ENCODE results near the gene MCRIP2.
A peak's percentile ranks its signal among the peaks of the same experiment; 100 is the strongest.

The MCRIP2 gene

GRCh38 chr16:667113-667779, 25.6 kb downstream of the MCRIP2 start:
- H3K27ac Mint-ChIP-seq = peak overlapping the region; percentile 50 to 83 (median 77)
- peaks cover 3% of the 10 kb centered on the region for H3K36me3 Mint-ChIP-seq (ENCODE audit: low read depth)
- peak overlapping the region; percentile 69 to 76 (median 74) for H3K4me3 Mint-ChIP-seq
- no peaks in the 10 kb centered on the region for H3K27me3 Mint-ChIP-seq (ENCODE audit: low read depth)
- no peaks in the 10 kb centered on the region for H3K9me3 Mint-ChIP-seq
- no peaks in the 10 kb centered on the region for H3K4me1 Mint-ChIP-seq
- no peak for TF ChIP-seq CTCF (IDR thresholded peaks at IDR 0.05; ENCODE audit: unreplicated experiment in 3 of 3)

DNA sequence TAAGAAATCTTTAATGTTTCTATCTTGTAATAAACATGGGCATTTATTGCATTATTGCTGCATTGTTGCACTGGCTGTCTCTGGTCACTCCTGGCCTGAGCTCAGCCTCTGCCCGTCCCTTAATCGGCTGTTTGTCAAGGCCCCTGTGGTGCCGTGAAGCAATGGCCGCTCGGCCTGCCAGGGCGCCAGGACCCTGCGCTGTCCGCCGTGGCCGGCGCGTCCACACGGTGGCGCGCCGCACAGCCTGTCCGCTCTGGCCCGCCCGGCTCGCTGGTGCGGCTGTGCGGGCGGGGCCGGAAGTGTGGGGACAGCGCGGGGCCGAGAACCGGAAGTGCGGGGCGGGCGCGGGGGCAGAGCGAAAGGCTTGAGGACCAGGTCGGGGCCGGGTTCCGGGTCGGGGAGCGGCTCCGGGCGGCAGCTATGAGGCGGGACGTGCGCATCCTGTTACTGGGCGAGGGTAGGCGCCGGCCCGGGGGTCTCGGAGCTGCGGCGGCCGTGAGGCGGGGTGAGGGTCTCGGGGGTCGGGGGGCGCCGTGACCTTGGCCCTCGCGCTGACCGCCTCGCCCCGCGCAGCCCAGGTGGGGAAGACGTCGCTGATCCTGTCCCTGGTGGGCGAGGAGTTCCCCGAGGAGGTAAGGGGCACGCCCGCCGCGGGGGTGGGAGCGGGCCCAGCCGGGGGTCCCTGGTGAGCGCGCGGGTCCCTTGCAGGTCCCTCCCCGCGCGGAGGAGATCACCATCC, 26.3 kb downstream of the MCRIP2 start, which contains the start of gene RHOT2:
TSS of gene RHOT2 (plus strand) at position 353 of the 739 bp plus-strand sequence. CDS start at position 421, 68 bp downstream.
- Mint-ChIP-seq H3K9me3 (no peaks in the 10 kb centered on the region), H3K36me3 (ENCODE audit: low read depth) (peaks cover 3% of the 10 kb centered on the region), H3K4me1 (no peaks in the 10 kb centered on the region), H3K27me3 (ENCODE audit: low read depth) (no peaks in the 10 kb centered on the region), H3K4me3 (peak within 1 kb of the TSS; percentile 82 to 85 (median 83)), H3K27ac (peak within 1 kb of the TSS; percentile 50 to 83 (median 77))
- TF ChIP-seq CTCF (IDR thresholded peaks at IDR 0.05; ENCODE audit: unreplicated experiment in 3 of 3) = peak; percentile 84 to 92 (median 92)

DNA sequence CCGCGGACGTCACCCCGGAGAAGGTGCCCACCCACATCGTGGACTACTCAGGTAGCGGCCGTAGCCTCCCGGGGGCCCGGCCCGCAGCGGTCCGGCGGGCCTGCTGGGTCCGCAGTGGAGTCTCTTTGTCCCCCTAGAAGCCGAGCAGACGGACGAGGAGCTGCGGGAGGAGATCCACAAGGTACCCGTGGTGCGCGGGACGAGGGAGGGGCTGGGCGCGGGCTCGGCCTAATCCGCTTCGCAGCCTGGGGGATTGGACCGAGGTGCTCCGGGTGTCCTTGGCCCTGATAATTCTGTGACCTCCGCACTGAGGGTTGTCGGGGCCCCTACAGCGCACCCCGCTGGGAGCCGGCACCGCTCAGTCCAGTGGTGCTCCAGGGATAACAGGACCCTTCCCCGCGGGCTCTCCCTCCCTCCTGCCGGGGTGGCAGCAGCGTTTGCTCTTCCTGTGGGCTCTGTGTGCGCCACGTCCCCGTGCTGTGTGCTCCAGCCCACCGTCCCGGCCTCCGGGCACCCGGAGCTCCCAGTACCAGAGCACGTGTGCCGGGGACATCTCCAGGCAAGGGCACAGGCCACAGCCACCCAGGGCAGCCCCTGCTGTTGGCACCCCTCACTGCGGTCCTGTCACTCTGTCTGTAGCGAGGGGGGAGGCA, 27.0 kb downstream of the MCRIP2 start:
- Mint-ChIP-seq H3K36me3 (ENCODE audit: low read depth) (peaks cover 3% of the 10 kb centered on the region), H3K27me3 (ENCODE audit: low read depth) (no peaks in the 10 kb centered on the region), H3K4me3 (peak overlapping the region; percentile 82 to 85 (median 83)), H3K4me1 (no peaks in the 10 kb centered on the region), H3K27ac (no peak overlapping the region), H3K9me3 (no peaks in the 10 kb centered on the region)
- no peak for TF ChIP-seq CTCF (IDR thresholded peaks at IDR 0.05; ENCODE audit: unreplicated experiment in 3 of 3)

- Mint-ChIP-seq H3K9me3 (no peaks in the 10 kb centered on the region), H3K27ac (no peak overlapping the region), H3K4me1 (no peaks in the 10 kb centered on the region), H3K4me3 (peak overlapping the region; percentile 82 to 85 (median 83)), H3K36me3 (ENCODE audit: low read depth) (peaks cover 3% of the 10 kb centered on the region), H3K27me3 (ENCODE audit: low read depth) (no peaks in the 10 kb centered on the region)
- TF ChIP-seq CTCF (IDR thresholded peaks at IDR 0.05; ENCODE audit: unreplicated experiment in 3 of 3) = no peak
Measured at GRCh38 chr16:669666-670065, 28.0 kb downstream of the MCRIP2 start.

DNA sequence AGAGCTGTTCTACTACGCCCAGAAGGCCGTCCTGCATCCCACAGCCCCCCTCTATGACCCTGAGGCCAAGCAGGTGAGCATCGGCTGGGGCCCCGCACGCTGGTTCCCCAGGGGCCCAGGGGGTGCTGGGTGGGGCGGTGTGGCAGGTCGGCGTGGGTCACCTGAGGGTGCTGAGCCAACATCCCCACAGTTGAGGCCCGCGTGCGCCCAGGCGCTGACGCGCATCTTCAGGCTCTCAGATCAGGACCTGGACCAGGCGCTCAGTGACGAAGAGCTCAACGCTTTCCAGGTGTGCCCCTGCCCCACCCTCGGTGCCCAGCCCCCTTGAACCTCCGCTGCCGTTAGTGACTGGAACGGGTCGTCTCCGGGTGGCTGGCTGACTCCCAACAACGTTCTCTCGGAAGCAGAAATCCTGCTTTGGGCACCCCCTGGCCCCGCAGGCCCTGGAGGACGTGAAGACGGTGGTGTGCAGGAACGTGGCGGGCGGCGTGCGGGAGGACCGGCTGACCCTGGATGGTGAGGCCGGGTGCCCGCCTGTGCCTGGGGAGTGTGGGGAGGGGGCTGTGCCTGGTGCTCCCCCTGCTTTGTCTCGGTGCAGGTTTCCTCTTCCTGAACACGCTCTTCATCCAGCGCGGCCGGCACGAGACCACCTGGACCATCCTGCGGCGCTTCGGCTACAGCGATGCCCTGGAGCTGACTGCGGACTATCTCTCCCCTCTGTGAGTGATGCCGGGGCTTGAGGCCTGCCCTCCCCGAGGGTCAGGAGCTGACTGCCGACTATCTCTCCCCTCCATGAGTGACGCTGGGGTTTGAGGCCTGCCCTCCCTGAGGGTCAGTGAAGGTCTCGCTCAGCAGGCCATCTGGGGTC, 29.1 kb downstream of the MCRIP2 start:
- Mint-ChIP-seq H3K4me3 (peak overlapping the region; percentile 75 to 82 (median 82)), H3K4me1 (no peaks in the 10 kb centered on the region), H3K27ac (no peak overlapping the region), H3K9me3 (no peaks in the 10 kb centered on the region), H3K36me3 (ENCODE audit: low read depth) (peaks cover 3% of the 10 kb centered on the region), H3K27me3 (ENCODE audit: low read depth) (peaks cover 6% of the 10 kb centered on the region)
- no peak for TF ChIP-seq CTCF (IDR thresholded peaks at IDR 0.05; ENCODE audit: unreplicated experiment in 3 of 3)

All from nephron (organoid).